HG03575 (cell line): Measurements from ENCODE around the gene MME.
"Not testable (repeated sequence)": the region's sequence is repeated elsewhere in the genome, so short reads cannot be mapped to it uniquely, and the experiment has no call there.

Experiments
- ATAC-seq: cut with Tn5 transposase; IDR thresholded peaks from one replicate; pipeline ENCODE4 v1.9.1; 2021; ENCODE audit not compliant: unreplicated experiment, insufficient number of reproducible peaks, low FRiP score; ENCODE audit errors: extremely low read depth

Gene MME

DNA sequence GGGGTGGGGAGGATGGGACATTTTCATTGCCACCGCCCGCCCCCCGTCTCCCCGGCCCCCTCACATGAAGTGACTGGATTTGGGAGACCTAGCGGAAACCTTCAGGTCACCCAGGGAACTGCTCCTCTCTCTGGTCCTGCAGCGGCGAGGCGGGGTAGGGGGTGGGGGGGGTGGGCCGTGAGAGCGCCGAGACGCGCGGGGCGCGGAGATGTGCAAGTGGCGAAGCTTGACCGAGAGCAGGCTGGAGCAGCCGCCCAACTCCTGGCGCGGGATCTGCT, 712 bp upstream of the MME start:
- no peak for ATAC-seq

- no peak for ATAC-seq
These were observed 573 bp downstream of the MME start for GRCh38 chr3:155080692-155081091.

GRCh38 chr3:155083313-155083905, 3.3 kb downstream of the MME start:
- ATAC-seq: no peak

DNA sequence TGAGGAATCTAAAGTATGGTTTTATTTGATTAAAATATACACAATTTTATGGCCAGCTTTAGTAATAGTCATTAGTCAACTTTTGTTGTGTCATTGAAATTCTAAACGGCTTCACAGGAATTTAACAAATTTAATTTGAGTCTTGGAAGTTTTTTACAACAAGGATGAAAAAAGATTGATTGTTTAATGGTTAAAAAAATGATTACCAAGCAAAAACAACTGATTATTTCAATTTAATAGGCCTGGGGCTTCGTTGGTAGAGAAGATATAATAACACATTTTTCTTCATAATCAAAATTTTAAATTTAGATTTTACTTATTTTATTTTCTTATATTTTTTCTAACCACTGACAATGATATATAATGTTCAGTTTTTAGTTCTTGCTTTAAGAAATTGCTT, 4.4 kb downstream of the MME start:
- no peak for ATAC-seq

- ATAC-seq: no peak
These were observed 5.9 kb downstream of the MME start for GRCh38 chr3:155086051-155086450.

DNA sequence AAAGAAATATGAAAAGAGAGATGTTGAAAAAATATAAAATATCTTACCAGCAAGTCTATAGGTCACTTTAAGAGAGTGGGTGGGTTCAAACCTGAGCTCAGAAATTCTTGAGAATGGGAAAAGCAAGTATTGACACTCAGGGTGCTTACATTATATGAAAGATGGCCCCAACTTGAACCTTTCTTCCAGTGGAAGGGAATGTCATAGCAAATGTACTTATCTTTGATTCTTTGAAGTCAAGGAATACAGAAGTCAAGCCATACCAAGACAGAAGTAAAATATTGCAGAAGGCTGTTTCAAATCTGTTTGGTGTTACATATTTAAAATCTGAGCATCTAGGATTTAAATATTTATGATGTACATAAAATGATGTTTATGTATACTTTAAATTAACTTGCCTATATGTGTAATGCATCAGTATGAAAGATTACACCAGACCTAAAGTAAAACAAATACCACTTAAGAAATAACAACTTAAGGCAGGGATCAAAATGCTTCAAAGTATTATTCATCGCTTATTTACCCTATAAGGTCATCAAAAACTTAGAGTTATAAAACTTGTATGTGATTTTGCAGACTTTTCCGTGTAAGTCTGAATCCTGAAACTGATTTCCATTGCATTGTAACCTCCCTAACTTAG, 8.7 kb downstream of the MME start:
- ATAC-seq: no peak

DNA sequence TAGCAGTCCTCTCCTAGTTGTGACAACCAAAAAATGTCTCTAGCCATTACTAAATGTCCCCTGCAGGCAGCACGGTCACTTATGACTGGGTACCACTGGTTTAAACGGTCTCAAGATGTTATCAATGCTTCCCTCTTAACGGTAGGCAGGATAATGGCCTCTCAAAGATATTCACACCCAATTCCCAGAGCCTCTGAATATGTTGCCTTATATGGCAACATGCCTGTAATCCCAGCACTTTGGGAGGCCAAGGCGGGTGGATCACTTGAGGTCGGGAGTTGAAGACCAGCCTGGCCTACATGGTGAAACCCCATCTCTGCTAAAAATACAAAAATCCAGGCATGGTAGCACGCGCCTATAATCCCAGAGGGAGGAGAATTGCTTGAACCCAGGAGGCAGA, 9.4 kb downstream of the MME start:
- ATAC-seq: no peak

DNA sequence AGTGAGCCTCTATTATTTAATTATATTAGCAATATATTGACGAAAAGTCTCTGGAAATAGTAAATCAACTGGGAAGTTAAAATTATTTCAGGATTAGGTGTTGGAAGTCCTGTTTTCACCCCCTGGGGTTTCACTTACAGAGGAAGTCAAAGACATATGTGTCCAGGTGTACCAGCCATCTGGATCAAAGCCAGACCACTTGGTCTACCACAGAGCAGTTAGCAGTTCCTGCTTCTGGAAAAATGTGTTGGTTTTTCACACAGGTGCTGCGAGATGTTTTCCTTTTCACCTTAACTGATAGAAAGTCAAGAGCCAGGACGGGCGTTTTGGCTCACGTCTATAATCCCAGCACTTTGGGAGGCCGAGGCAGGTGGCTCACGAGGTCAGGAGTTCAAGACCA, 13.1 kb downstream of the MME start:
- ATAC-seq: no peak

DNA sequence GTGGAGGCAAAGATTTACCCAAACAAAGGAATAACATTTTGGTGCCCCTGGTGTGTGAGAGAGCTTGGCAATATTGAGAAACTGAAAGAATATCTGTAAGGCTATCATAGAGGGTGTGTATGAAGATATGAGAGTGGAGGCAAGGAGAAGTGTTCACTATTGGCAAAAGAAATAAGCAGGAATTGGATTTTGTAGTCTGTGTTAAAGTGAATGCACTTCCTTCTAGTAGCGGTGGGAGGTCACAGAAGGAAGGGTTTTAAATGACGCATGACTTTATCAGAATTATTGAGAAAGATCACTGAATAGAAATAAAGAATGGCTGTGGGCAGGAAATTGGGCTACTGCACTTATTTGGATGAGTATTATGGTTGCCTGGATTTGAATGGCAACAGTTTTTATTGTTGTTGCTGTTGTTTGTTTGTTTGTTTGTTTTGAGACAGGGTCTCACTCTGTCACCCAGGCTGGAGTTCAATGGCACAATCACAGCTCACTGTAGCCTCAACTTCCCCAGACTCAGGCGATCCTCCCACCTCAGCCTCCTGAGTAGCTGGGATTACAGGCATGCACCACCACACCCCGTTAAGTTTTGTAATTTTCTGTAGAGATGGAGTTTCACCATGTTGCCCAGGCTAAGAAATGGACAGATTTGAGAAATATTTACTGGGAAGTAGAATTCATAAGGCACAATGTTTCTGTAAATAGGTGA, 16.3 kb downstream of the MME start:
- ATAC-seq: no peak

- no peak for ATAC-seq
These were observed 16.9 kb downstream of the MME start for GRCh38 chr3:155097009-155097349.

DNA sequence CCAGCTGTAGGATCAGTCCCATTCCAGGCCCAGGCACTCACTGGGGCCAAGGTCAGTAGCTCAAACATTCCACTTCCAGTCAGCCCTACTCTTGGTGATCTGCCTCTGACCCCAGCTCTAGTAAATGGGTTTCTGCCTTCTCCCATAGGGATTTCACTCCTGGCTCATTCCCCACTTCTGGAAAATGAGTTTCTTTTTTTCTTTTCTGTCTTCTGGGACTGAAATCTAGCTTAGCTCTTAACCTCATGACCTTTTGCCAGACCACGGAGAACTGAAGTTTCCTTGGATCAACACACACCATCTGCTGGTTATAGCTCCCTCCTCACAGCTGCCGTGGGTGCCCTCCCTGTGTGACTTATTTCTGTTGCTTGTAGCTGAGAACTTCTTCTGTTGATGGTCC, 21.3 kb downstream of the MME start:
- ATAC-seq: no peak

- no peak for ATAC-seq
These were observed 22.2 kb downstream of the MME start for GRCh38 chr3:155102329-155102728.

DNA sequence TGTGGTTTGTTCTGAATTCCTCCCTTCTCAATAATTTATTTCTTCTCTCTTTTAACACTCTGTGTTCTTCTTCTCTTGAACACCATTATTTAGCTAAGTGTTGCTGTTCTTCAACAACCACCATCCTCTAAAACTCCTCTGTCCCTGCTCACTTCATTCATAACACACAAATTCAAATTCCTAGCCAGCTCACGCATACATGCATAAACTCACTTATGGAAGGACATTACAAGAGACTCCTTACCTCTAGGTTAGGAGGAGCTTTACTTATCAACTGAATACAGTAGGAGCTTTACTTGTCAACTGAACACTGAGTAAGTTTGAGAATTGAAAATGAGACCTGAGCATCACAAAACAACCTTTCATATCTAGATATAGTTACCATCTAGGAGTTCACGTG, 23.6 kb downstream of the MME start:
- ATAC-seq: no peak

DNA sequence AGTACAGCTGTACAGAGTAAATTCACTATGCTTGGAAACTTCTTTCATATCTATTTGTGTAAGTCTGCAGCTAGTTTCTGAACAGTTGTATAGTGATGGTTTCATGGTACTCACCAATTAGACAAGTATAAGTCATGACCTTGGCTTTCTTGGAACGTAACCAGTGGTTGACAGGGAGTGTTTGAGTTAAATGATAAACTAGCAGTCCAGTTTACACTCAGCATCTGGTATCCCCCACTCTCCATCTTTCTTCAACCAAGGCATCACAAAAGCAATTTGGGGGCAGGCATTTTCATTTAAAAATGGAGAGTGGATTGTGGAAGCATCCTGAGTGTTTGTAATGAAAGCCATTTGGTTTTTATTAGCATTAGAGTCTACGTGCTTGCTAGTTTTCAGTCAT, 26.0 kb downstream of the MME start:
- no peak for ATAC-seq

DNA sequence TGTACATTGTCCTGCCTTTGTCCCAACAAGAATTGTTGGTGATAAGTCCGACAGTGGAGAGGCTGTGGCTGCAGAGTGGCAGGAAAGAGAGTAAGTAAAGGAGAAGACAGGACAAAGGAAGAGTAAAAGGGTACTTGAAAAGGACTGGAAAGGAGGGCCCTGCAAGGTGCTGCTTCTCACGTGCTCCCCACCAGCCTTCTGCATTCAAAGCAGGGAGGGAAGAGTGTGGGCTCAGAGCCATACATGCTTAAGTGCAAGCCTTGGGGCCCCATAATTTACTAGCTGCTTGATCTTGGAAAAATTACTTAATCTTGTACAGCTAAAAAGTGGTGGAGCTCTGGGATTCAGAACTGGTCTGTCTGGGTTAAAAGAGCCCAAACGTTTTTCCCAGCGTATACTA, 29.9 kb downstream of the MME start:
- ATAC-seq: no peak

DNA sequence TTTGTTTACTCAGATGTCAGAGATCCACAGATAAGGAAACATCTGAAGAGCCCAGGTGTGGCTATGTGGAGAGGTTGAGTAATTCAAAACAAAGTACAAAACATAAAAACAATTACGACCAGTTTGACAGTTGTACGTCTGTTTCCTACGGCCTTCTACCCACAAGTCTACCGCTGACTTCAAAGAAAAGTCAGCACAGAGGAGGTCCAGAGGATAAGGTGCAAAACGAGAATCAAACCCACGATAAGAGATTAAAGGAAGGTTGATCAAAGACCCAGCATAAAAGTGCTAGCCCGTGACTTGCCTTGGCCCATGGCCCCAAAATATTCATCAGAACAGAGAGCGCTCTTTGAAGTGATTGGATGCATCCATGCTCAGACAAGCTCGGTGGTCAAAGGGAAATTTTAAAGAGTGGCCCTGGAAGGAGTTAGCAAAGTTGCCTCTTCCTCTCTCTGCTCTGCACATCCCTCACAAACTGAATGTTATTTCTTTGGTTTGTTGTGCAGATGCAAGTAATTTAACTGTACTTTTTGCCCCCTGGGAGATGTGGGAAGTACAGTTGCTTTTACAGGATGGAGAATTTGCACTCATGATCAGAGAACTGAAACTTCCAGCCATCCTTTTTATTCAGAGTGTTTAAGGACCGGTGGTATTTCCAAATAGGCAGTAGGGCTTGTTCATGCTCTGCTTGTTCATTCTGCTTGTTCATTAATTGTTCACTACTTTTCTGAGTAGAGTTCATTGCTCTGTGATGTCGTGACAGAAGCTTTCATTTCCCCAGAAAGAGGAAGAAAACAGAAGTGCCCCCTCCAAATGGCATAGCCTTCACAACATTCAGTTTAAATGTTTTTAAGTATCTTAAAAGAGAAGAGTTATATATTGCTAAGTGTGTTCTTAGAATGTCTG, 31.1 kb downstream of the MME start:
- no peak for ATAC-seq

DNA sequence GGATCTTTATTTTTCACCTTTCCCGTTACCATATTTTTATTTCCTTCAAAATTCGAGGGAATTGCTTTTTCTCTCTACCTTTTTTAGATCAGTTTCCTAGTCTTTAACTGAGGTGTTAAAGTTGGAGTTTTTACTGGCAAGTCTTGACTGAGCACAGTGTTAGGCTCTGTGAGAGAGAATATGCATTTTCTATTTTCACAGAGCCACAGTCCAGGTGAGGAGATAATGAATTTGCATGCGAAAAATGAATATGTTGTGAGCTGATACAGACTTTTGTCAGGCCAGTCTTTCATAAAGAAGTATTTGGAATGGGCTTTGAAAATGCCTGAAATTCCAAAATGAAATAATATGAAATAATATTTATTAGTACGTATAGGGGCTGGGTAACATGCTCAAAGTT, 31.9 kb downstream of the MME start:
- no peak for ATAC-seq

- ATAC-seq: no peak
These were observed 32.7 kb downstream of the MME start for GRCh38 chr3:155112661-155113389.

DNA sequence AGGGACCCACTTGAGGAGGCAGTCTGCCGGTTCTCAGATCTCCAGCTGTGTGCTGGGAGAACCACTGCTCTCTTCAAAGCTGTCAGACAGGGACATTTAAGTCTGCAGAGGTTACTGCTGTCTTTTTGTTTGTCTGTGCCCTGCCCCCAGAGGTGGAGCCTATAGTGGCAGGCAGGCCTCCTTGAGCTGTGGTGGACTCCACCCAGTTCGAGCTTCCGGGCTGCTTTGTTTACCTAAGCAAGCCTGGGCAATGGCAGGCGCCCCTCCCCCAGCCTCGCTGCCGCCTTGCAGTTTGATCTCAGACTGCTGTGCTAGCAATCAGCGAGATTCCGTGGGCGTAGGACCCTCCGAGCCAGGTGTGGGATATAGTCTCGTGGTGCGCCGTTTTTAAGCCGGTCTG, 44.6 kb downstream of the MME start:
- not testable (repeated sequence) for ATAC-seq
